Stomach smooth muscle (tissue), 2 donors: ENCODE data around the gene ALX4.

ENCODE experiments used
- H3K27ac ChIP-seq: one replicate; pipeline ENCODE4 v1.7.0; 2013; ENCODE audit warnings: mild to moderate bottlenecking, low read length, inconsistent platforms
- H3K27me3 ChIP-seq, 2 donors: one replicate each; pipeline ENCODE4 v1.7.0; 2013; ENCODE audit warnings: low read length in 2 of 2; ENCODE audit not compliant: insufficient read depth in 2 of 2, control insufficient read depth in 1 of 2
- H3K36me3 ChIP-seq, 2 donors: one replicate each; pipeline ENCODE4 v1.7.0; 2013; ENCODE audit warnings: low read length in 2 of 2; ENCODE audit not compliant: control insufficient read depth in 2 of 2, insufficient read depth in 2 of 2
- H3K4me1 ChIP-seq: one replicate; pipeline ENCODE4 v1.7.0; 2013; ENCODE audit warnings: low read length; ENCODE audit not compliant: control insufficient read depth, insufficient read depth
- H3K4me3 ChIP-seq, 2 donors: one replicate each; pipeline ENCODE4 v1.7.0; 2013; ENCODE audit warnings: low read length in 2 of 2
- H3K9ac ChIP-seq, 2 donors: one replicate each; pipeline ENCODE4 v1.7.0; 2013; ENCODE audit warnings: low read length in 2 of 2, mild to moderate bottlenecking in 1 of 2
- H3K9me3 ChIP-seq, 2 donors: one replicate each; pipeline ENCODE4 v1.7.0; 2013; ENCODE audit warnings: low read length in 2 of 2; ENCODE audit not compliant: control insufficient read depth in 2 of 2
- donor health status: healthy.
- donor health status: Pancreatic carcinoma.

The ALX4 gene

GRCh38 chr11:44335052-44335760, 25.3 kb upstream of the ALX4 start:
- Histone ChIP-seq H3K9me3 (no peaks in the 10 kb centered on the region), H3K4me3 (no peak overlapping the region), H3K36me3 (no peaks in the 10 kb centered on the region), H3K9ac (no peak overlapping the region), H3K4me1 (no peaks in the 10 kb centered on the region), H3K27ac (no peak overlapping the region), H3K27me3 (peaks cover 35 to 53% of the 10 kb centered on the region in 2 donors)

GRCh38 chr11:44334356-44335004, 24.5 kb upstream of the ALX4 start:
- H3K27me3 ChIP-seq: peaks cover 42 to 59% of the 10 kb centered on the region in 2 donors
- H3K4me1 ChIP-seq: no peaks in the 10 kb centered on the region
- no peak overlapping the region for H3K27ac ChIP-seq
- H3K4me3 ChIP-seq: no peak overlapping the region
- no peaks in the 10 kb centered on the region for H3K36me3 ChIP-seq
- no peak overlapping the region for H3K9ac ChIP-seq
- no peaks in the 10 kb centered on the region for H3K9me3 ChIP-seq

GRCh38 chr11:44333271-44334218, 23.6 kb upstream of the ALX4 start:
- Histone ChIP-seq H3K36me3 (no peaks in the 10 kb centered on the region), H3K4me1 (no peaks in the 10 kb centered on the region), H3K4me3 (no peak overlapping the region), H3K27me3 (peaks cover 42 to 56% of the 10 kb centered on the region in 2 donors), H3K9me3 (no peaks in the 10 kb centered on the region), H3K9ac (no peak overlapping the region), H3K27ac (no peak overlapping the region)

- H3K4me3 ChIP-seq: no peak overlapping the region
- H3K36me3 ChIP-seq: no peaks in the 10 kb centered on the region
- no peak overlapping the region for H3K9ac ChIP-seq
- H3K9me3 ChIP-seq: no peaks in the 10 kb centered on the region
- no peaks in the 10 kb centered on the region for H3K4me1 ChIP-seq
- H3K27ac ChIP-seq: no peak overlapping the region
- H3K27me3 ChIP-seq: peaks cover 38 to 56% of the 10 kb centered on the region in 2 donors
Observed at GRCh38 chr11:44332665-44333064, 22.7 kb upstream of the ALX4 start.

- no peaks in the 10 kb centered on the region for H3K4me1 ChIP-seq
- no peak overlapping the region for H3K4me3 ChIP-seq
- H3K36me3 ChIP-seq: no peaks in the 10 kb centered on the region
- H3K9me3 ChIP-seq: no peaks in the 10 kb centered on the region
- H3K27ac ChIP-seq: no peak overlapping the region
- H3K9ac ChIP-seq: no peak overlapping the region
- H3K27me3 ChIP-seq: peaks cover 58 to 59% of the 10 kb centered on the region in 2 donors
Observed at GRCh38 chr11:44329472-44330230, 19.7 kb upstream of the ALX4 start.

- Histone ChIP-seq H3K4me3 (no peak overlapping the region), H3K9me3 (no peaks in the 10 kb centered on the region), H3K27ac (no peak overlapping the region), H3K4me1 (peaks cover 2% of the 10 kb centered on the region), H3K9ac (no peak overlapping the region), H3K27me3 (peaks cover 53 to 59% of the 10 kb centered on the region in 2 donors), H3K36me3 (no peaks in the 10 kb centered on the region)
Observed at GRCh38 chr11:44328138-44328660, 18.3 kb upstream of the ALX4 start.

- H3K9me3 ChIP-seq: no peaks in the 10 kb centered on the region
- H3K36me3 ChIP-seq: no peaks in the 10 kb centered on the region
- H3K9ac ChIP-seq: no peak overlapping the region
- H3K4me1 ChIP-seq: peaks cover 2% of the 10 kb centered on the region
- H3K4me3 ChIP-seq: no peak overlapping the region
- no peak overlapping the region for H3K27ac ChIP-seq
- peaks cover 57 to 63% of the 10 kb centered on the region in 2 donors for H3K27me3 ChIP-seq
Observed at GRCh38 chr11:44327730-44328129, 17.8 kb upstream of the ALX4 start.

- Histone ChIP-seq H3K36me3 (no peaks in the 10 kb centered on the region), H3K9me3 (no peaks in the 10 kb centered on the region), H3K27me3 (peaks cover 61 to 64% of the 10 kb centered on the region in 2 donors), H3K9ac (no peak overlapping the region), H3K4me1 (peaks cover 2% of the 10 kb centered on the region), H3K4me3 (no peak overlapping the region), H3K27ac (no peak overlapping the region)
Observed at GRCh38 chr11:44326615-44327475, 16.9 kb upstream of the ALX4 start.

- H3K9me3 ChIP-seq: no peaks in the 10 kb centered on the region
- peaks cover 65 to 69% of the 10 kb centered on the region in 2 donors for H3K27me3 ChIP-seq
- H3K36me3 ChIP-seq: no peaks in the 10 kb centered on the region
- H3K4me3 ChIP-seq: no peak overlapping the region
- H3K9ac ChIP-seq: no peak overlapping the region
- H3K27ac ChIP-seq: no peak overlapping the region
- peaks cover 2% of the 10 kb centered on the region for H3K4me1 ChIP-seq
Observed at GRCh38 chr11:44325698-44326097, 15.8 kb upstream of the ALX4 start.
